WTC11 (cell line): ENCODE measurements around the gene JCHAIN.

Experiments used
- ESRRA ChIP-seq: sonication (generic); formaldehyde crosslinking; IDR thresholded peaks from 2 replicates; pipeline ENCODE4 v1.8.1; 2022; ENCODE audit warnings: mild to moderate bottlenecking, missing genetic modification reagents, borderline replicate concordance
- ETV6 ChIP-seq: sonication (generic); formaldehyde crosslinking; IDR thresholded peaks from 2 replicates; pipeline ENCODE4 v1.8.1; 2022; ENCODE audit warnings: mild to moderate bottlenecking, missing genetic modification reagents
- FOXJ3 ChIP-seq: sonication (generic); formaldehyde crosslinking; IDR thresholded peaks from 2 replicates; pipeline ENCODE4 v1.9.0; 2021; ENCODE audit warnings: missing genetic modification reagents, mild to moderate bottlenecking, borderline replicate concordance
- HMGA2 ChIP-seq: fragments of 250-450 bp; sonication (Bioruptor Pico); IDR thresholded peaks from 2 replicates; pipeline ENCODE4 v1.4.0; 2021; ENCODE audit warnings: mild to moderate bottlenecking, moderate library complexity
- NR2C2 ChIP-seq: sonication (generic); formaldehyde crosslinking; IDR thresholded peaks from 2 replicates; pipeline ENCODE4 v1.8.0; 2022; ENCODE audit warnings: mild to moderate bottlenecking, missing genetic modification reagents
- SP1 ChIP-seq: sonication (generic); formaldehyde crosslinking; conservative IDR thresholded peaks from 2 replicates; pipeline ENCODE4 v1.8.1; 2022; ENCODE audit warnings: missing genetic modification reagents
- TF ChIP-seq, protein P1 (sequence below): sonication (generic); formaldehyde crosslinking; IDR thresholded peaks from 2 replicates; pipeline ENCODE4 v1.8.1; 2023; ENCODE audit warnings: mild to moderate bottlenecking, missing genetic modification reagents, moderate library complexity
- TF ChIP-seq, protein P2 (sequence below): fragments of 200-600 bp; IDR thresholded peaks from 2 replicates; pipeline ENCODE4 v1.8.0; 2022; ENCODE audit warnings: antibody characterized with exemption

DNA sequence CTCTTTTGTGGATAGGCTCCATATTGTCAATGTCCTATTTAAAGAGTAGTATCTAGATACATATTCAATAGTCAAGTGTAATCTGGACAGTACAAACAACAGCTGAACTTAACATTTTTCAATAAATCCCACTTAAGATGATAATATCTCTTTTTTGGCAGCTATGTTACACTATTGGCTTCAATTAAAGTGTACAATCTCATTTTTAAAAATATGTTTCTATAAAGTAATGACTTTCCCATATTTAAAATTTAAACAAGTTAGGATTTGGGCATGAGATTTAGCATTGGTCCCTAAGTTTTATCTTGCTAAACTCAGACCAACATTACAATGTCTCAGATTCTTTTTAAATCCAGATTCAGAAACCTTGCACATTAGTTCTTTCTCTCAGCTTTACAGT, 7.9 kb upstream of the JCHAIN start:
- no peak for TF ChIP-seq FOXJ3 (CRISPR knock-in tag)
- TF ChIP-seq ESRRA (CRISPR knock-in tag), result no peak
- TF ChIP-seq, protein P1, sequence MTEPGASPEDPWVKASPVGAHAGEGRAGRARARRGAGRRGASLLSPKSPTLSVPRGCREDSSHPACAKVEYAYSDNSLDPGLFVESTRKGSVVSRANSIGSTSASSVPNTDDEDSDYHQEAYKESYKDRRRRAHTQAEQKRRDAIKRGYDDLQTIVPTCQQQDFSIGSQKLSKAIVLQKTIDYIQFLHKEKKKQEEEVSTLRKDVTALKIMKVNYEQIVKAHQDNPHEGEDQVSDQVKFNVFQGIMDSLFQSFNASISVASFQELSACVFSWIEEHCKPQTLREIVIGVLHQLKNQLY (CRISPR knock-in tag), result no peak
- TF ChIP-seq SP1, result no peak
- TF ChIP-seq, protein P2, sequence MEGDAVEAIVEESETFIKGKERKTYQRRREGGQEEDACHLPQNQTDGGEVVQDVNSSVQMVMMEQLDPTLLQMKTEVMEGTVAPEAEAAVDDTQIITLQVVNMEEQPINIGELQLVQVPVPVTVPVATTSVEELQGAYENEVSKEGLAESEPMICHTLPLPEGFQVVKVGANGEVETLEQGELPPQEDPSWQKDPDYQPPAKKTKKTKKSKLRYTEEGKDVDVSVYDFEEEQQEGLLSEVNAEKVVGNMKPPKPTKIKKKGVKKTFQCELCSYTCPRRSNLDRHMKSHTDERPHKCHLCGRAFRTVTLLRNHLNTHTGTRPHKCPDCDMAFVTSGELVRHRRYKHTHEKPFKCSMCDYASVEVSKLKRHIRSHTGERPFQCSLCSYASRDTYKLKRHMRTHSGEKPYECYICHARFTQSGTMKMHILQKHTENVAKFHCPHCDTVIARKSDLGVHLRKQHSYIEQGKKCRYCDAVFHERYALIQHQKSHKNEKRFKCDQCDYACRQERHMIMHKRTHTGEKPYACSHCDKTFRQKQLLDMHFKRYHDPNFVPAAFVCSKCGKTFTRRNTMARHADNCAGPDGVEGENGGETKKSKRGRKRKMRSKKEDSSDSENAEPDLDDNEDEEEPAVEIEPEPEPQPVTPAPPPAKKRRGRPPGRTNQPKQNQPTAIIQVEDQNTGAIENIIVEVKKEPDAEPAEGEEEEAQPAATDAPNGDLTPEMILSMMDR, result no peak
- TF ChIP-seq NR2C2 (CRISPR knock-in tag), result no peak
- TF ChIP-seq ETV6 (CRISPR knock-in tag), result no peak
- no peak for TF ChIP-seq HMGA2 (CRISPR knock-in tag)
